C4-2B (cell line): Measurements from ENCODE around the gene CHMP1A.
A peak's percentile ranks its signal among the peaks of the same experiment; 100 is the strongest.
"Not testable (repeated sequence)": the region's sequence is repeated elsewhere in the genome, so short reads cannot be mapped to it uniquely, and the experiment has no call there.

ENCODE experiments used
- ZFX ChIP-seq: fragments of 450-650 bp; IDR thresholded peaks from 2 replicates; pipeline ENCODE4 v1.6.1; 2017
- TF ChIP-seq, protein P1 (sequence below): fragments of 450-650 bp; conservative IDR thresholded peaks from 2 replicates; pipeline ENCODE4 v1.5.1; 2017; ENCODE audit warnings: mild to moderate bottlenecking

DNA sequence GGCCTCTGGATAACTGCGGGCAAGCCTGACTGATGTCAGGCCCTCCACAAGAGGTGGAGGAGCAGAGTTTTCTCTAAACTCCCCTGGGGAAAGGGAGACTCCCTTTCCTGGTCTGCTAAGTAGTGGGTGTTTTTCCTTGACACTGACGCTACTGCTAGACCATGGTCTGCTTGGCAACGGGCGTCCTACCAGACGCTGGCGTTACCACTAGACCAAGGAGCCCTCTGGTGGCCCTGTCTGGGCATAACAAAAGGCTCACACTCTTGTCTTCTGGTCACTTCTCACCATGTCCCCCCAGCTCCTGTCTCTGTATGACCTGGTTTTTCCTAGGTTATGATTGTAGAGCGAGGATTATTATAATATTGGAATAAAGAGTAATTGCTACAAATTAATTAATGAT lies 9.5 kb upstream of the CHMP1A start:
- TF ChIP-seq, protein P1, sequence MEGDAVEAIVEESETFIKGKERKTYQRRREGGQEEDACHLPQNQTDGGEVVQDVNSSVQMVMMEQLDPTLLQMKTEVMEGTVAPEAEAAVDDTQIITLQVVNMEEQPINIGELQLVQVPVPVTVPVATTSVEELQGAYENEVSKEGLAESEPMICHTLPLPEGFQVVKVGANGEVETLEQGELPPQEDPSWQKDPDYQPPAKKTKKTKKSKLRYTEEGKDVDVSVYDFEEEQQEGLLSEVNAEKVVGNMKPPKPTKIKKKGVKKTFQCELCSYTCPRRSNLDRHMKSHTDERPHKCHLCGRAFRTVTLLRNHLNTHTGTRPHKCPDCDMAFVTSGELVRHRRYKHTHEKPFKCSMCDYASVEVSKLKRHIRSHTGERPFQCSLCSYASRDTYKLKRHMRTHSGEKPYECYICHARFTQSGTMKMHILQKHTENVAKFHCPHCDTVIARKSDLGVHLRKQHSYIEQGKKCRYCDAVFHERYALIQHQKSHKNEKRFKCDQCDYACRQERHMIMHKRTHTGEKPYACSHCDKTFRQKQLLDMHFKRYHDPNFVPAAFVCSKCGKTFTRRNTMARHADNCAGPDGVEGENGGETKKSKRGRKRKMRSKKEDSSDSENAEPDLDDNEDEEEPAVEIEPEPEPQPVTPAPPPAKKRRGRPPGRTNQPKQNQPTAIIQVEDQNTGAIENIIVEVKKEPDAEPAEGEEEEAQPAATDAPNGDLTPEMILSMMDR, result peak; percentile 60; the same call in 1 of the 2 replicates
- not testable (repeated sequence) for TF ChIP-seq ZFX
